GM13976 (cell line): Measurements from ENCODE around the gene PPP1CB.

Source experiments
- DNase-seq: peaks from one replicate; pipeline ENCODE4 v3.0.0; 2012; ENCODE audit warnings: low spot score
- CTCF ChIP-seq: IDR thresholded peaks from 2 replicates; pipeline ENCODE4 v1.5.1; 2012; ENCODE audit warnings: borderline replicate concordance, mild to moderate bottlenecking; ENCODE audit not compliant: insufficient read depth; ENCODE audit errors: extremely low read depth, missing control alignments, control extremely low read depth
- in situ Hi-C: fragments of 300-500 bp; cut with MboI; formaldehyde crosslinking; loops from one replicate; pipeline ENCODE4 v1.12.0; 2022; ENCODE audit warnings: low sequenced_read_pairs, mixed read lengths, inconsistent platforms; ENCODE audit not compliant: unreplicated experiment

PPP1CB gene

GRCh38 chr2:28796620-28797019, 45.0 kb downstream of the PPP1CB start:
- in situ Hi-C loops = no loop called here
- TF ChIP-seq CTCF = no peak
- no peak for DNase-seq

DNA sequence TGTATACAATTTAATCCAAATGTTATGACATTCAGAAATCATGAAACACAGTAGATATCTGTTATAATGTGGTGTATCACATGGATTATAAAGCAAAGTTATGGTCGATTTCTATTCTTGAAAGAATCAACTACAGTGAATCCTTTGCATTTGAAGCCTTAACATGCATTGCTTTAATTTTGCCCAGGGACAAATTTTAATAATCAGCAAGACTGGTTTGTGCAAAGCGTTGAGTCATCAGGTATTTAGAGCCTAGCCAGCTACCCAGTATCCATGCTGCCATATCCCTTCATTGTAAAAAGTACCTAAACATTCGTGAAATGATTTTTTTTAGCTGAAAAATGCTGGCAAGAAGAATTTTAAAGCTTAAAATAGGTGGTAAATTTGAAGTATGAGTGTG, 50.1 kb downstream of the PPP1CB start:
- in situ Hi-C loops = loop anchor here (25.0 kb wide), 1 partner anchor 386 kb away; no protein-coding TSS in a partner anchor
- no peak for TF ChIP-seq CTCF
- DNase-seq = no peak

GRCh38 chr2:28802975-28803429, 51.4 kb downstream of the PPP1CB start:
- no peak for TF ChIP-seq CTCF
- DNase-seq = no peak
- in situ Hi-C loops = loop anchor here (25.0 kb wide), 1 partner anchor 384 kb away; no protein-coding TSS in a partner anchor

DNA sequence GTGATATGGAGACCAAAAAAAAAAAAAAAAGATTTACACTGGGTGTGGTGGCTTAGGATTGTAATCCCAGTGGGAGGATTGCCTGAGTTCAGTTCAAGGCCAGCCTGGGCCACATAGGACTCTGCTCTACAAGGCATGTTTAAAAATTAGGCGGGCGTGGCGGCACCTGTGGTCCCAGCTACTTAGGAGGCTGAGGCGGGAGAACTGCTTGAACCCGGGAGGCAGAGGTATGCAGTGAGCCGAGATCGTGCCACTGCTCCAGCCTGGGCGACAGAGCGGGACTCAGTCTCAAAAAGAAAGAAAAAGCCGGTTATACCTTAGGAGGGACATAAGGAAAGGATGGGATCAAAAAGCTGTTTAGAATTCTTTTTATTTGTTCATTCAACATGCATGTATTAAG, 58.3 kb downstream of the PPP1CB start:
- in situ Hi-C loops = loop anchor here (25.0 kb wide), 1 partner anchor 377 kb away; no protein-coding TSS in a partner anchor
- TF ChIP-seq CTCF = no peak
- no peak for DNase-seq

DNA sequence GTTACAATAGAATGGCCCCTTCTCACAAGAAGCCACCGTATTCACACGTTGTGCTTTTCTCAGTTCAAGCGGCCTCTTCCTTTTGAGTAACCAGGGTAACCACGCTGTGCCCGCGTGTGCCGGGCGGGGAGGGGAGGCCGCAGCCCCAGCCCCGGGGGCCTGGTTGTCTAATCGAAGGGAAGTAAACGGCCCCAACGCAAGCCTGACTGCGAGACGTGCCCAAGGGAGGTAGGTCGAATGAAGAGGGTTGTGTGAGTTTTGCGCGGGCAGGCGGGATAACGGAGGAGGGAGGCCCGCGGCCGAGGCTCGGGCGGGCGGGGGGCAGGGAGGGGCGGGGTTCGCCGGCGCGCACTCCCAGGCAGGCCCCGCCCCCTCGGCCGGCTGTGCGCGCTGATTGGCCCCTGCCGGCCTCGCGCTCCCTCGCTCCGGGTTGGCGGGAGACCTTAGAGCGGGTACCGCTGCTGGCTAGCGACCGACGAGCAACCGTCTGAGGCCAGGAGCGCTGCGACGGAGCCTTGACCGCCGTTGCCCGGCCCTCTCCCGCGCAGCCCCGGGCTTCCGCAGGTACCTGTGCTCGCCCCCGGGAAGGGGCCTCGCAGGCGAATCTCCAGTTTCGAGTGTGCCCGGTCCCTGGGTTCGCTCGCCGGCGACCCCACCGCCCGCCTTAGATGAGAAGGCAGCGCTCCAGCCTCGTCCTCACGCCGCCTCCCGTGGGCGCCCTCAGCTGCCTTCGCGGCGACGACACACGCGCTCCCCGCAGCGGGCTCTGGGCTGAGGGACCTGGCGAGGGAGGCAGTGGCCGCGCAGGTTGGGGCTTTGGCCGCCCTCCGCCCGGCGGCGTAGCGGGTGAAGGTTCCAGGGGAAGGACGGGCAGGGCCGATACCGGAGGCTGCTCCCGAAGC, 59.0 kb downstream of the PPP1CB start, which contains the start of gene SPDYA:
Gene SPDYA (plus strand): TSS at position 451 of the 902 bp plus-strand sequence. CDS start 5,181 bp downstream, outside the sequence.
- in situ Hi-C loops = loop anchor here (25.0 kb wide), 1 partner anchor 377 kb away; no protein-coding TSS in a partner anchor
- peak; percentile 90 for DNase-seq
- no peak for TF ChIP-seq CTCF

- TF ChIP-seq CTCF = no peak
- in situ Hi-C loops = loop anchor here (25.0 kb wide), 1 partner anchor 369 kb away; no protein-coding TSS in a partner anchor
- DNase-seq = no peak
Measured at GRCh38 chr2:28818053-28818452, 66.4 kb downstream of the PPP1CB start.
